Measurements from ENCODE around the gene FAM124B.

FAM124B gene

DNA sequence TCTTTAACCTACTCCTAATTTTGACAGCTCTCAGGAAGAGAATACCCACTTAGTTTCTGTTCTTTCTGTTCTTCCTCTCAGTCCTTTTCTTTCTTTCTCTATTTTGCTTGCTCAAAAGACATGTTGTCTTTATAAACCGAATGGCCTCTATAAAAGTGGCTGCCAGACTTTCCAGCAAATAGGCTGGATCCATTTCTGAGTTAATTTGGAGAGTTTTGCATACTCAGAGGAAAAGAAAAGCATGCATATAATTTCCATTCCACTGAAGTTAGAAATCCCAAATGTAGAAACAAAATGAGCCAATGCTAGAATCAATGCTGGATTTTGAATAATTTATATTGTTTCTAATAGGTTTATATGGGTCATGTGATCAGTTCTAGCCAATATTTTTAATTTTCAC is 65.9 kb downstream of the FAM124B start:
- DNase-seq (ENCODE audit: low spot score): no peak

GRCh38 chr2:224334726-224335125 is 67.2 kb downstream of the FAM124B start:
- no peak for DNase-seq (ENCODE audit: low spot score)

- DNase-seq (ENCODE audit: low spot score): no peak
Observed at GRCh38 chr2:224333726-224334482, 68.0 kb downstream of the FAM124B start.

DNA sequence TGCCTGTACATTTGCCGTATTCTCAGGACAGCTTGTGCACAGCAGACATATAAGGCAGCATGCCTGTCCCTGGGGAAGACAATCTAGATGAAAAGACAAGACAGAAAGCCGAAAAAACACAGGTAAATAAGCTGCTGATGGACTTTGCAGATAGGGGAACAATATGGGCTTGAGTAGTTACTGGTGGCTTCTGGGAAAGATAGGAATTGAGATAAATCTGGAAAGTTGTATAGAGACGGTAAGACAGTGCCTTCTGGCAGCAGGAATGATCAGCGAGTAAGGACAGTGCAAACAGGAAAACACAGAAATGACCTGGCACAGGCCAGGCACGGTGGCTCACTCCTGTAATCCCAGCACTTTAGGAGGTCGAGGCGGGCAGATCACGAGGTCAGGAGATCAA is 70.2 kb downstream of the FAM124B start:
- DNase-seq (ENCODE audit: low spot score): no peak

DNA sequence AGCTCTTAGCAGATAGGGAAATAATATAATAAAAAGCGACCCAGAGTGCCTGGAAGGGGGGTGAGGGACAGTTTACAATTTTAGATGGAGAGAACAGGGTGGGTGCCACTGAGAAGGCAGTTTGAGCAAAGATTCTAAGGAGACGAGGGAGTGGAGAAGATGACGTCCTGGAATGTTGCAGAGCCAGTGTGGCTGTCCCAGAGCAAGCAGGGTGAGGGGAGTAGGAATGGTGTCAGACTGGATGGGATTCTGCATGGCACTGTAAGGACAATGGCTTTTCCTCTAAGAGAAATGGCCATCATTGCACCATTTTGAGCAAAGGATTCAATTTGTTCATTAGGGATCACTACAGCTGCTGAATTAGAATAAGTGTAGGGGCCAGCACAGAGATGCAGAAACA is 73.1 kb downstream of the FAM124B start:
- no peak for DNase-seq (ENCODE audit: low spot score)

Measured in pons (tissue), 1 donor.